Smooth muscle cell of the umbilical artery (primary cell): ENCODE data around the gene NKD2. TPM values are rescaled to one million over a fixed set of nuclear protein-coding genes. Genes with fewer than 3 reads are reported as not detected.

Source experiments
- total RNA-seq: library from RNA; depleted of rRNA; stranded (reverse); fragments of >200 nt; gene quantifications from 2 replicates; pipeline ENCODE4 v1.2.3, GENCODE V29; 2014

NKD2 gene
- 0.59 TPM in 1 of 2 replicates, not detected in the other for total RNA-seq

DNA sequence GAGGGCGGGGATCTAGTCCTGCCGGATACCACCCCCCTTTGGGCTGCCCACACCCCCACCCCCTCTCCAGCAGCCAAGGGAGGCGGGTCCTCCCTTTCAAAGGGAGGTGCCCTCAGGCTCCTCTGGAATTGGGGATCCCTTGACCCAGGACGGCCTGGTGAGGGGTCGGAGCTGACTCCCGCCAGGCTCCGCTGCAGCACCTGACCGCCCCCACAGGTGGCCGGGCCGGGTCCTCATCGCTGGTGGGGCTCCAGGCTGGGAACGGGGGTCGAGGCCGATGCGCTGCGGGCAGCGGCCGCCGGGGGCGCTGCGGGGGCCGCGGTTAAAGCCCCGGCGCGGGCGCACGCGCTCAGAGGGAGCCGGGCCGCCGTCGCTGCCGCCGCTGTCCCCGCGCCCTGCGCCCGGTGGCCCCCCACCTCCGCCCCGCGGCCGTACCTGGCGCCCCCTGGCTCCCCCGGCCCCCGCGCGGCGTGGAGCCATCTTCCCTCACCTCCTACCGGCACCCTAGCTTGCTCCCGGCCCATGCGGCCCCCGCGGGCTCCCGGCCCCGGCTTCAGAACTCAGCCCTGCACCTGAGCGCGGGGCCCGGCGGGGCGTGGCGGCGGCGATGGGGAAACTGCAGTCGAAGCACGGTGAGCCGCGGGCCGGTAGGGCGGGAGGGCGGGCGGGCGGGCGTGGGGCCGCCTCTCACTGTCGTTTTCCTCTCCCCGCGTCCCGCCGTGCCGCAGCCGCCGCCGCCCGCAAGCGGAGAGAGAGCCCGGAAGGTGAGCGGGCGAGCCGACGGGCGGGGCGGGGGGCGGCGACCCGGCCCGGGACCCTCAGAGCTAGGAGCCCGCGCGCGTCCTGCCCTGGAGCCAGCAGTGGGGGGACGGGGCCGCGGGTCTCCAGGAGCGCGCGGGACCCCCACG, at the start of gene NKD2:
Gene NKD2, plus strand, starts transcription at position 352 of the 908 bp plus-strand sequence. Its CDS starts 256 bp downstream, at position 608.

Other genes starting within 250 kb of the NKD2 start
- gene ZDHHC11B, start 224.1 kb upstream of the NKD2 start, total RNA-seq = not detected in 2 replicates
- gene ZDHHC11, start 157.8 kb upstream of the NKD2 start, total RNA-seq = 2.1 and 2.5 TPM in 2 replicates
- 42.2 and 57.1 TPM in 2 replicates for gene BRD9, start 116.0 kb upstream of the NKD2 start, total RNA-seq
- 4.2 and 21.2 TPM in 2 replicates for gene TRIP13, start 115.9 kb upstream of the NKD2 start, total RNA-seq
- 12.8 and 28.1 TPM in 2 replicates for gene SLC12A7, start 103.3 kb downstream of the NKD2 start, total RNA-seq
- gene SLC6A19, start 192.8 kb downstream of the NKD2 start, total RNA-seq = not detected in 2 replicates
- not detected in 2 replicates for gene SLC6A18, start 216.6 kb downstream of the NKD2 start, total RNA-seq